Esophagus muscularis mucosa (tissue), 4 donors: Measurements from ENCODE around the gene SERHL2. TPM values are rescaled to one million over a fixed set of nuclear protein-coding genes. Genes with fewer than 3 reads are reported as not detected.
A peak's percentile ranks its signal among the peaks of the same experiment; 100 is the strongest.

Source experiments
- DNase-seq: peaks from one replicate; pipeline ENCODE4 v3.0.0-alpha.2; 2017; ENCODE audit errors: extremely low spot score
- H3K27ac ChIP-seq, 4 donors: fragments of 200-600 bp; sonication (generic); replicated peaks in 1 of 4; 1 replicate in 3 of 4; 2 replicates in 1 of 4; pipeline ENCODE4 v1.5.1; 2016 to 2019; ENCODE audit warnings: mild to moderate bottlenecking in 1 of 4
- H3K27me3 ChIP-seq, 4 donors: fragments of 200-600 bp; sonication (generic); one replicate each; pipeline versions ENCODE4 v1.5.1 to v1.6.0; 2016 to 2019
- H3K36me3 ChIP-seq, 4 donors: fragments of 200-600 bp; sonication (generic); one replicate each; pipeline ENCODE4 v1.5.1; 2016 to 2019
- H3K4me1 ChIP-seq, 4 donors: fragments of 200-600 bp; sonication (generic); one replicate each; pipeline ENCODE4 v1.5.1; 2016 to 2019
- H3K4me3 ChIP-seq, 4 donors: fragments of 200-600 bp; sonication (generic); 1 replicate in 2 of 4; 2 replicates in 2 of 4; pipeline ENCODE4 v1.5.1; 2016 to 2019; ENCODE audit warnings: mild to moderate bottlenecking in 4 of 4, moderate library complexity in 1 of 4
- H3K9me3 ChIP-seq, 4 donors: fragments of 200-600 bp; sonication (generic); 1 replicate in 3 of 4; 2 replicates in 1 of 4; pipeline ENCODE4 v1.5.1; 2016 to 2019
- EP300 ChIP-seq: sonication (generic); formaldehyde crosslinking; IDR thresholded peaks from one replicate; pipeline ENCODE4 v1.6.1; 2017; ENCODE audit warnings: antibody characterized with exemption
- POLR2A ChIP-seq: fragments of 450-650 bp; IDR thresholded peaks from one replicate; pipeline ENCODE4 v1.6.1; 2017; ENCODE audit warnings: antibody characterized with exemption, moderate library complexity, mild to moderate bottlenecking, low read depth
- POLR2AphosphoS5 ChIP-seq, 2 donors: sonication (generic); formaldehyde crosslinking; IDR thresholded peaks; one replicate each; pipeline ENCODE4 v1.6.1; 2017; ENCODE audit warnings: antibody characterized with exemption in 2 of 2
- WGBS: methylation state at CpG from one replicate; pipeline ENCODE4 v1.1.5; 2018; 5-methylcytosine and 5-hydroxymethylcytosine counted together
- intact Hi-C: fragments of 100-400 bp; cut with DNase I; formaldehyde crosslinking; loops from one replicate; pipeline ENCODE4 v1.15.1; 2023
- total RNA-seq, 4 donors: library from RNA; depleted of rRNA; stranded (reverse); fragments of >200 nt; gene quantifications; one replicate each; pipeline versions ENCODE4 v1.1.0 to v1.2.1, GENCODE V29; 2016
- TF ChIP-seq, protein P1 (sequence below), 3 experiments: fragments of 200-600 bp in 2 of 3; fragments of 450-650 bp in 1 of 3; sonication (generic) in 2 of 3; IDR thresholded peaks; one replicate each; pipeline ENCODE4 v1.5.1; 2017 to 2019; ENCODE audit warnings: antibody characterized with exemption in 3 of 3, mild to moderate bottlenecking in 2 of 3, moderate library complexity in 1 of 3

SERHL2 gene
- total RNA-seq, 4 donors from 2014 or later = 3.1 to 9.1 (median 5.0) TPM

DNA sequence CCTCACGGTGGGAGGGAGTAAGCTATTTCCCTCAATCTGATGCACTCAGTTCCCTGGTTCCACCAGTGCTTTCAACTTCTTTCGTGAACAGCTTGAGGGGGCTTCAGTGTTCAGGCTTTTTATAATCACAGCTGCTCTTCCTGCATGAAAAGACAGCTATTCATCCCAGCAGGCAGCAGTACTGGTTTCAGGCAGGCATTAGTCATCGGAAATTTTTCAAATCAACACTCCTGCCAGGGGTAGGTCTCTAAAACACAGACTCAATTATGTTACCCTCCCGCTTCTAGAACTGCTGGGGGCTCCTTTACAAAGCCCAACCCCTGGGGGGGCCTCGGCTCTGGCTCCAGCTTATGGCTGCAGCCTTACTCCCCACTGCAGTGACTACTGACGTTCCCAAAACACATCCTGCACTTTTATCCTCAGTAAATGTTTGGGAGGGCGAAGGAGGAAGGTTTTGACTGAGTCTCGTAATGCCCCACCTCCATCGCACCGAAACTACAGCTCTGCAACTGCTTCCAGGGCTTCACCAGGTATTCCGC is 55.1 kb downstream of the SERHL2 start:
- 47% methylated on average over 11 of the region's 11 CpGs for whole genome bisulfite sequencing
- intact Hi-C loops = no loop called here
- Histone ChIP-seq H3K27ac (peak overlapping the region; percentile 38 to 74 (median 58)), H3K4me3 (peak overlapping the region in 3 of 4 donors; percentile 10 to 34 (median 19)), H3K4me1 (peaks cover 75 to 91% (median 89%) of the 10 kb centered on the region in 4 donors), H3K36me3 (peaks cover 0 to 35% (median 21%) of the 10 kb centered on the region in 4 donors), H3K27me3 (no peaks in the 10 kb centered on the region), H3K9me3 (no peaks in the 10 kb centered on the region)
- DNase-seq = no peak
- TF ChIP-seq, protein P1, sequence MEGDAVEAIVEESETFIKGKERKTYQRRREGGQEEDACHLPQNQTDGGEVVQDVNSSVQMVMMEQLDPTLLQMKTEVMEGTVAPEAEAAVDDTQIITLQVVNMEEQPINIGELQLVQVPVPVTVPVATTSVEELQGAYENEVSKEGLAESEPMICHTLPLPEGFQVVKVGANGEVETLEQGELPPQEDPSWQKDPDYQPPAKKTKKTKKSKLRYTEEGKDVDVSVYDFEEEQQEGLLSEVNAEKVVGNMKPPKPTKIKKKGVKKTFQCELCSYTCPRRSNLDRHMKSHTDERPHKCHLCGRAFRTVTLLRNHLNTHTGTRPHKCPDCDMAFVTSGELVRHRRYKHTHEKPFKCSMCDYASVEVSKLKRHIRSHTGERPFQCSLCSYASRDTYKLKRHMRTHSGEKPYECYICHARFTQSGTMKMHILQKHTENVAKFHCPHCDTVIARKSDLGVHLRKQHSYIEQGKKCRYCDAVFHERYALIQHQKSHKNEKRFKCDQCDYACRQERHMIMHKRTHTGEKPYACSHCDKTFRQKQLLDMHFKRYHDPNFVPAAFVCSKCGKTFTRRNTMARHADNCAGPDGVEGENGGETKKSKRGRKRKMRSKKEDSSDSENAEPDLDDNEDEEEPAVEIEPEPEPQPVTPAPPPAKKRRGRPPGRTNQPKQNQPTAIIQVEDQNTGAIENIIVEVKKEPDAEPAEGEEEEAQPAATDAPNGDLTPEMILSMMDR (IDR thresholded peaks at IDR 0.05) = no peak
- TF ChIP-seq POLR2A = no peak
- TF ChIP-seq EP300 = no peak
- TF ChIP-seq POLR2AphosphoS5 (IDR thresholded peaks at IDR 0.05) = no peak

DNA sequence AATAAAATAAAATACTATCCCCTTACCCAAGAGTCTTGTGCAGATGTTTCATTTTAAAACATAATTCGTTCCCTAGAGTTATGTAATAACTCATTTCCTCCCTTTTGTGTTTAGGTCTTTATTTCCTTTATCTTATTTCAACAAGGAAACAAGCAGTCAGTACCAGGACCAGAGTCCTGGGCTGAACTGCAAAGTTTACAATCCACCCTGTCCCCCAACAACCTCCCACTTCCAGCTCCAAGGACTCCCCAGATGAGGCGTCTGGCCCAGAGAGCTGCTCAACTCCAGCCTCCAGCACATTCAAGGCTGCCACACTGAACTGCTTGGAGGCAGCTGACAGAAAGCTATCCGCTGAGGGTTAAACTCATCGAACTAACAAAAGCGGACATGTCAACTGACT is 56.4 kb downstream of the SERHL2 start:
- 42% methylated on average over 5 of the region's 5 CpGs for WGBS
- H3K27ac ChIP-seq = peak overlapping the region; percentile 38 to 74 (median 58)
- no peak overlapping the region for H3K4me3 ChIP-seq
- intact Hi-C loops = no loop called here
- H3K36me3 ChIP-seq = peaks cover 0 to 31% (median 21%) of the 10 kb centered on the region in 4 donors
- DNase-seq = no peak
- no peak for TF ChIP-seq POLR2A
- no peak for TF ChIP-seq POLR2AphosphoS5 (IDR thresholded peaks at IDR 0.05)
- TF ChIP-seq EP300 = no peak
- no peaks in the 10 kb centered on the region for H3K27me3 ChIP-seq
- peaks cover 62 to 83% (median 79%) of the 10 kb centered on the region in 4 donors for H3K4me1 ChIP-seq
- no peaks in the 10 kb centered on the region for H3K9me3 ChIP-seq

- no peaks in the 10 kb centered on the region for H3K27me3 ChIP-seq
- intact Hi-C loops = no loop called here
- DNase-seq = no peak
- H3K4me1 ChIP-seq = peaks cover 64 to 86% (median 82%) of the 10 kb centered on the region in 4 donors
- WGBS = 65% methylated on average over 1 of the region's 1 CpG
- peak overlapping the region in 3 of 4 donors; percentile 38 to 74 (median 50) for H3K27ac ChIP-seq
- H3K9me3 ChIP-seq = no peaks in the 10 kb centered on the region
- H3K4me3 ChIP-seq = no peak overlapping the region
- H3K36me3 ChIP-seq = peaks cover 0 to 26% (median 17%) of the 10 kb centered on the region in 4 donors
- TF ChIP-seq EP300 (no peak), POLR2AphosphoS5 (IDR thresholded peaks at IDR 0.05) (no peak)
Measured at GRCh38 chr22:42611051-42611450, 57.3 kb downstream of the SERHL2 start.

DNA sequence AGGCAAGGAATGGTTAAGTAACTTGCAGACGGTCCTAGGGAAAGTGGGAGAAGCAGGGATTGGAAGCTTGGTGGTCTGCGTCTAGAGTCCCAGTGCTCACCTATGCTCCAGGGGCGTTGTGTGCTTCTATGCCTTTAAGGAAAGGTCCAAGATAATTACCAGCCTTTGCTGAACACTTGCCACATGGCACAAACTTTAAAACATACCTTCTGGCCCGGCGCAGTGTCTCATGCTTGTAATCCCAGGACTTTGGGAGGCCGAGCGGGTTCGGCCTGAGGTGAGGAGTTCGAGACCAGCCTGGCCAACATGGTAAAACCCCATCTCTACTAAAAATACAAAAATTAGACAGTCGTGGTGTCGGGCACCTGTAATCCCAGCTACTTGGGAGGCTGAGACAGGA is 58.6 kb downstream of the SERHL2 start:
- Histone ChIP-seq H3K27me3 (no peaks in the 10 kb centered on the region), H3K4me3 (peak overlapping the region; percentile 74 to 95 (median 83)), H3K36me3 (peaks cover 0 to 22% (median 12%) of the 10 kb centered on the region in 4 donors), H3K27ac (peak overlapping the region; percentile 95 to 98 (median 96)), H3K4me1 (peaks cover 64 to 88% (median 86%) of the 10 kb centered on the region in 4 donors), H3K9me3 (no peaks in the 10 kb centered on the region)
- no peak for DNase-seq
- intact Hi-C loops = no loop called here
- TF ChIP-seq EP300 = no peak
- TF ChIP-seq, protein P1 (IDR thresholded peaks at IDR 0.05) = no peak
- no peak for TF ChIP-seq POLR2AphosphoS5 (IDR thresholded peaks at IDR 0.05)
- no peak for TF ChIP-seq POLR2A
- WGBS = 58% methylated on average over 11 of the region's 11 CpGs

DNA sequence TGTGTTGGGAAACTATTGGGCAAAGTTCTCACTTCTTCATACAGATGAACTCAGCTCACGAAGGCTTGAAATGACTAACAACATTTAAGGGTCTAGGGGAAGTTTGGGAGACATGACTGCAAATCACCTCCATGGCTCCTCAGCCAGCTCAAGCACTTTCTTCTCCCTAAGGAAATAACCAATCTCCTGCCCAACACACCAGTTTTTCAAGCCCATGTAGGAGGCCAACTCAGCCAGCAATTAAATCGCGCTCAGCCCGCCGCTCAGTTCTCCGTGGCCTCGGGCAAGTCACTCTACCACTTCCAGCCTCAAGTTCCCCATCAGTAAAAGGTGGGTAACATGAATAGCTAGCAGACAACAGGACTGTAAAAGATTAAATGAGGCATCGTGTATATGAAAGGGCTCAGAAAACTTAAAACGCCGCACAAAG is 60.1 kb downstream of the SERHL2 start:
- no peak for TF ChIP-seq POLR2A
- TF ChIP-seq, protein P1 (IDR thresholded peaks at IDR 0.05) = no peak
- TF ChIP-seq POLR2AphosphoS5 (IDR thresholded peaks at IDR 0.05) = no peak
- TF ChIP-seq EP300 = no peak
- Histone ChIP-seq H3K27ac (peak overlapping the region; percentile 95 to 98 (median 96)), H3K27me3 (no peaks in the 10 kb centered on the region), H3K4me3 (peak overlapping the region; percentile 74 to 95 (median 83)), H3K9me3 (no peaks in the 10 kb centered on the region), H3K36me3 (peaks cover under 1 to 17% (median 12%) of the 10 kb centered on the region in 4 donors), H3K4me1 (peaks cover 56 to 82% (median 77%) of the 10 kb centered on the region in 4 donors)
- DNase-seq = no peak
- intact Hi-C loops = no loop called here
- WGBS = 2% methylated on average over 10 of the region's 10 CpGs
